GM18858 (cell line): Measurements from ENCODE around the gene GOSR1.
"Not testable (repeated sequence)": the region's sequence is repeated elsewhere in the genome, so short reads cannot be mapped to it uniquely, and the experiment has no call there.

Experiments
- ATAC-seq: cut with Tn5 transposase; IDR thresholded peaks from one replicate; pipeline ENCODE4 v1.9.1; 2021; ENCODE audit not compliant: unreplicated experiment

Gene GOSR1

DNA sequence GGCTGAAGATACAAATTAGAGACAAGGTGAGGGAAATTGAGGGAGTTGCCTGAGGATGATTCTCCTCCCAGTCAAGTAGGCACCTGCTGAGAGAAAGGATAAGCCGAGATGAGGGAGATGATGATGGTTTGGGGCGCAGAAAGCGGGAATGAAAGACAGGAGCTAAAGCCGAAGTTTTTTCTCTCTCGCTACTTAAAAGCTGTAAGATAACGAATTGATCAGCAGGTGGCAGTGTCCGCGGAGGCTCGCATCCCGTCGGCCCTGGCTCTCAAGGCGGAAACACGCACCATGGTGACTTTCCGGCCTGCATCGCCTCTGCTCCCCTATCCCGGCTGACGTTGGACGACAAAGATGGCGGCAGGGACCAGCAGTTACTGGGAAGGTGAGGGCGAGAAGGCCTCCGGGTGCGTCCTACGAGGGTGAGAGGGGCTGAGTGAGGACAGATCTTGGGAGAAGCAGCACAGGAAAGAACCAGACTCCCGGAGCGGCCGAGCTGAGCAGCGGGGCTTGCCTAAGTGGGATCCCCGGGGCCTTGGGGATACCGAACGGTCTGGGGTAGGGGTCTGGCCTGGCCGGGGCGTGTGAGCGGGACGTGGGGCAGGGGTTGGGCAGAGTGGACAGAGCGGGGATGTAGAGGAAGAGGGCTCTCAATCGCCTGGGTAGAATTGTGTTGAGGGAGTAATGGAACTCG lies at the start of gene GOSR1:
Gene GOSR1 (plus strand): TSS at position 326 of the 691 bp plus-strand sequence. CDS start 26 bp downstream, at position 352.
- ATAC-seq, result peak; percentile 90

GRCh38 chr17:30427611-30428010 lies 49.6 kb upstream of the GOSR1 start:
- ATAC-seq, result no peak

DNA sequence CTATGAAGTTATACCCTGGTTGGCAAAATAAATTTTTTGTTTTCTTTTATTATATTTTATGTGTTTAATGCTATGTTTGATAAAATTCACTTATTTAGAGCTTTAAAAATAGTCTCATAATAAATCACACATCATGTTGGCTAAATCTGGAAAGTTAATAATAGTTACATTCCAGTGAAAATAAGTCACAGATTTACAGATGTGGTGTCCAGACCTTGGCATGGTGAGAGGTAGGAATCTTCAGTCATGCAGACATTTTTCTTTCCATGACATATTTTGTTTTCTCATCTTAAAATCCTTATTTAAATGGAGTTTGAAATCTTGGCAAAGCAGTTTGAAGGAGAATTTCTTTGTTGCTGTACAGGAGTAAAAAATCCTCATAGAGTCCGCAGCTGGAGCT lies 48.1 kb upstream of the GOSR1 start:
- no peak for ATAC-seq

- no peak for ATAC-seq
These were observed 43.7 kb upstream of the GOSR1 start for GRCh38 chr17:30433514-30433913.

GRCh38 chr17:30436729-30437128 lies 40.5 kb upstream of the GOSR1 start:
- ATAC-seq, result no peak

- ATAC-seq, result no peak
These were observed 33.5 kb upstream of the GOSR1 start for GRCh38 chr17:30443721-30444120.

DNA sequence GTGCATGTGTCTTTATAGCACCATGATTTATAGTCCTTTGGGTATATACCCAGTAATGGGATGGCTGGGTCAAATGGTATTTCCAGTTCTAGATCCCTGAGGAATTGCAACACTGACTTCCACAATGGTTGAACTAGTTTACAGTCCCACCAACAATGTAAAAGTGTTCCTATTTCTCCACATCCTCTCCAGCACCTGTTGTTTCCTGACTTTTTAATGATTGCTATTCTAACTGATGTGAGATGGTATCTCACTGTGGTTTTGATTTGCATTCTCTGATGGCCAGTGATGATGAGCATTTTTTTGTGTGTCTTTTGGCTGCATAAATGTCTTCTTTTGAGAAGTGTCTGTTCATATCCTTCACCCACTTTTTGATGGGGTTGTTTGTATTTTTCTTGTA lies 30.6 kb upstream of the GOSR1 start:
- ATAC-seq, result not testable (repeated sequence)

GRCh38 chr17:30449480-30449879 lies 27.7 kb upstream of the GOSR1 start:
- ATAC-seq, result no peak

- no peak for ATAC-seq
These were observed 26.8 kb upstream of the GOSR1 start for GRCh38 chr17:30450125-30451027.

DNA sequence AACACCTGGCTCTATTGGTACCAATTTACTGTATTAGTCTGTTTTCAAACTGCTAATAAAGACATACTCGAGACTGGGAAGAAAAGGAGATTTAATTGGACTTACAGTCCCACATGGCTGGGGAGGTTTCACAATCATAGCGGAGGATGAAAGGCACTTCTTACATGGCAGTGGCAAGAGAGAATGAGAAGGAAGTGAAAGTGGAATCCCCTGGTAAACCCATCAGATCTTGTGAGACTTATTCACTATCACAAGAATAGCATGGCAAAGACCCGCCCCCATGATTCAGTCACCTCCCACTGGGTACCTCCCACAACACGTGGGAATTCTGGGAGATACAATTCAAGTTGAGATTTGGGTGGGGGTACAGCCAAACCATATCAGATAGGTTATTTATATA lies 22.6 kb upstream of the GOSR1 start:
- no peak for ATAC-seq

- no peak for ATAC-seq
These were observed 18.8 kb upstream of the GOSR1 start for GRCh38 chr17:30458371-30458770.

GRCh38 chr17:30458797-30459413 lies 18.3 kb upstream of the GOSR1 start:
- ATAC-seq, result not testable (repeated sequence)

DNA sequence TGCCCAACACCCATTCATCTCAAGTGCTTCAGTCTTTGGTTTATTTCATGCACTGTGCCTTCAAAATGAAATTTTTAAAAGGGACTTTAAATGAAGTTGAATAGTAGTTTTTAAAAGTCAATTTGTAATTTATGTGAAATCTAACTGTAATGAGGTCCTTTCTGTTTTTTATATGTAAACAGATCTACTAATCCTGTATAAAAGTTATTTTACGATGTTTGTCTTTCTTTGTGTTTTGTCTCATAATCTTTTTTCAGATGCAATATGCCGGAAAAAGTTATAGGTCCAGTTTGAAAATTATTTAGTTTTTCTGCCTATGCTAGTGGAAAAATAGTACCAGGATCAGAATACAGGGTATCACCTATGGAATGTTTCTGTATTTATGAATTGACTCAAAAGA lies 8.7 kb upstream of the GOSR1 start:
- no peak for ATAC-seq

- no peak for ATAC-seq
These were observed 4.8 kb upstream of the GOSR1 start for GRCh38 chr17:30472238-30472890.

DNA sequence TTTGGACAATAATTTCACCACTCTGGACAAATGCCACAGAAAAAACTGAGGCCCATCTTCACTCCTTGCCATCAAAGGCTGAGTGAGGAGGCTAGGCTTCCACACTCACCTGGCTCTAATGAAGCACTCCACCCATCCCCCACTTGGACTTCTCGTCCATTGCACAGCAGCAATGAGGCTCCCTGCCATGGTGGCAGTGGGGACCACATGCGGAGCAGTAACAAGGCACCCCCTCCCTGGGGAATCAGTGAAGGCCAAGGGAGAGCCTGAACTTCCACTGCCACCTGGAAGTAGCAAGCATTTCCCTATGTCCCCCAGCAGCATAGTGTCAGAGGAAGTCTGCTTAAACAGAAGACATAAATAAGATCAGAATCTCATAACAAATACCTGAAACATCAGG lies 2.0 kb upstream of the GOSR1 start:
- ATAC-seq, result no peak

DNA sequence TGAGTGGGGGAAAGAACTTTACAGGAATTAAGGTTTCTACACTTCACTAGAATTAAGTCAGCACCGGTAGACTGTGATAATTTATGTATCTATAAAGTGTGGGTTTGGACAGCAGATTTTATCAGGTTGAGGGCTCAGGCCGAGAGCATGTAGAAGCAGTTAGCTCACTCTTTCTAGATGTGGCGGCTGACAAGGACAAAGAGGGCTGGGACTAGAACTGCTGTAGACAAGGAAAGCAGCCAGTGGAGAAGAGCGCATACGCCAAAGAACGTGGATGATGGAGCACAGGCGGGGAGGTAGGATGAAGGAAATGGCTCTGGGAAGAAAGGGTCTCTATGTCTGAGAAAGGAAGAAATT lies 504 bp upstream of the GOSR1 start:
- ATAC-seq, result no peak

- no peak for ATAC-seq
These were observed 537 bp downstream of the GOSR1 start for GRCh38 chr17:30477774-30478115.

- ATAC-seq, result no peak
These were observed 5.3 kb downstream of the GOSR1 start for GRCh38 chr17:30482555-30482954.

GRCh38 chr17:30483159-30483558 lies 6.0 kb downstream of the GOSR1 start:
- no peak for ATAC-seq

DNA sequence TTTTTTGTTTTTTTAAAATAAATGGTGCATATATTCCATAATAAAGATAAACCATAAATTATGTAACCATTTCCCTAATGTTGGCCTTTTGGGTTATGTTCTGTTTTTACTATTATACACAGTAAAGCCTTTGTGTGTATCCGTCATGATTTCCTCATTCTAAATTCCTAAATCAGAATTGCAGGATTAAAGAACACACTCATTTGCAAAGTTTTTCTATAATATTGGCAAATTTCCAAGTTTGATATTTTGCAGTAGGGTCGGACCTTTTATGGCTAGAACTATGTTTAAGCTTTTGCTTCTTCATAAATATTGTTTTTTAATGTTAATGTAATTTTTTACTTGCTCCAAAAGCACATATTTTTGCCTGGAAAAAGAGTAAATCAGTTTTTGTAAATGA lies 16.6 kb downstream of the GOSR1 start:
- no peak for ATAC-seq

GRCh38 chr17:30495586-30495985 lies 18.4 kb downstream of the GOSR1 start:
- no peak for ATAC-seq

DNA sequence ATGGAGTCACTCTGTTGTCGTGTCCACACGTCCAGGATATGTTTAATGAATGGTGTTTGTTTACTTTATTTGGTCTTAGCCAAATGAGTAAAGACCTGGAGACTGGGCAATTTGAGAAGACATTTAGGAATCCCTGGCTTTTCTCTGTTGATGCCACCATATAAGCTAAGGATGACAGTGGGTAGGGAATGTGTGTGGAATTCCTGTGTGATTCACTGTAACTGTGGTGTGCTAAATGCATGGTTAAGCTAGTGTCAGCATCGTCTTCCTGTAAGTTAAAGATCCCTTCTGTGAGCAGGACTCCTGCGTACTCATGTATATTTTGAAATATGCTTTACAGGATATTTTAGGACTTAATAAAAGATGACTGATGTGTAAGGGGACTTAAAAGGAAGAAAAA lies 26.4 kb downstream of the GOSR1 start:
- no peak for ATAC-seq
